ENCODE results near the gene DSTYK. TPM values are rescaled to one million over a fixed set of nuclear protein-coding genes. Genes with fewer than 3 reads are reported as not detected.

Gene DSTYK
- polyA plus RNA-seq, 3 donors from 2014 or later = 2.9 to 8.3 (median 3.6) TPM

DNA sequence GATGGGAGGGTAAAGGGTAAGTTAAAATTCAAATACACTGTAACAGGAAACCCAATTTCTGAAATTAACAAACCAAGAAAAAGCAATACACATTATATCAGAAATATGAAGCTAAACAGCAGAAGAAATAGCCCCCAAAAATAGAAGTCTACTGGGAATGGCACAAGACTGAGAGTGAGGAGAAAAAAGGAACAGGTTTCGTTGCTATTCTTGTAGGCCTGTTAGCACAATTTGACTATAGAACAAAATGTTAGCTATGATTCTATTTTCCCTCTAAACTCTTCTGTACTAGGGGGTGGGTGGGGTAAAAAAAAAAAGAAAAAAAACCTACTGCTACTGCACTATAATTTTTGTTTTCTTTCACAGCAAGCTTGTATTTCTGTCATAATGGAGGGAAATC is 102.2 kb downstream of the DSTYK start:
- peaks cover 12 to 41% (median 20%) of the 10 kb centered on the region in 3 donors for H3K36me3 Mint-ChIP-seq

DNA sequence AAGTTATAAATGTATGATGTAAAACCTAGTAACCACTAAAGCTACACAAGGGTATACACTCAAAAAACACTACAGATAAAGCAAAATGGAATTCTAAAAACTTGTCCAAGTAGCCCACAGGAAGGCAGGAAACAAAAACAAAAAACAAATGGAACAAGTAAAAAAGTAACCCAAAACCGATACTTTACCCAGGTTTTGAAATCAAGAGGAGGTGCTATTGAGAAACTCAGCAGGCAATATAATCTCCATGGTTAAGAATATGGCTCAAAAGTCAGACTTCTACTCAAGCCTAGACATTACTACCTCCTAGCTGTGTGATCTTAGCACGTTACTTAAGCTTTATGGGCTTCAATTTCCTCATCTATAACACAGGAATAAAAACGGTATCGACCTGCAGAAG is 103.0 kb downstream of the DSTYK start:
- Mint-ChIP-seq H3K36me3 (peaks cover 17 to 46% (median 24%) of the 10 kb centered on the region in 3 donors), H3K4me1 (peaks cover 10 to 13% of the 10 kb centered on the region in 2 donors), H3K4me3 (no peak overlapping the region), H3K9me3 (no peaks in the 10 kb centered on the region), H3K27ac (peak overlapping the region in 4 of 6 donors; percentile 1 to 56 (median 46)), H3K27me3 (ENCODE audit: low read depth in 3 of 3) (peaks cover 0 to 2% (median 0%) of the 10 kb centered on the region in 3 donors)
- DNase-seq = no peak

More for the DNA sequence above, 102.2 kb downstream of the DSTYK start:
- no peak for DNase-seq
- peaks cover 10 to 13% of the 10 kb centered on the region in 2 donors for H3K4me1 Mint-ChIP-seq
- no peaks in the 10 kb centered on the region for H3K9me3 Mint-ChIP-seq
- peaks cover 0 to 2% (median 0%) of the 10 kb centered on the region in 3 donors for H3K27me3 Mint-ChIP-seq (ENCODE audit: low read depth in 3 of 3)
- no peak overlapping the region for H3K4me3 Mint-ChIP-seq
- H3K27ac Mint-ChIP-seq = peak overlapping the region in 2 of 6 donors; percentile 25 to 31

DNA sequence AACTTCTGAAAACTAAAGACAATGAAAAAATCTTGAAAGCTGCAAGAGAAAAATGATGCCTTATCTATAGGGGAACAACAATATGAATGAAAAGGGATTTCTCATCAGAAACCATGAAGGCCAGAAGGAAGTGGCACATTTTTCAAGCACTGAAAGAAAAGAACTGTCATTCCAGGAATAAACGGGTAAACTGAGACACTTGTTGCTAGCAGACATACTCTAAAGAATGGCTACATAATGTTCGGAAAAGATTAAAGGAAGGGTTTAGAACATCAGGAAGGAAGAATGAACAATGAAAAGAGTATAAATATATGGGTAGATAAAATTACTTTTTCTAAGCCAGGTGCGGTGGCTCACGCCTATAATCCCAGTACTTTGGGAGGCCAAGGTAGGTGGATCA is 104.2 kb downstream of the DSTYK start:
- Mint-ChIP-seq H3K4me3 (no peak overlapping the region), H3K4me1 (peaks cover 10 to 13% of the 10 kb centered on the region in 2 donors), H3K36me3 (peaks cover 22 to 48% (median 26%) of the 10 kb centered on the region in 3 donors), H3K27ac (no peak overlapping the region), H3K27me3 (ENCODE audit: low read depth in 3 of 3) (peaks cover 0 to 2% (median 0%) of the 10 kb centered on the region in 3 donors), H3K9me3 (no peaks in the 10 kb centered on the region)
- no peak for DNase-seq

DNA sequence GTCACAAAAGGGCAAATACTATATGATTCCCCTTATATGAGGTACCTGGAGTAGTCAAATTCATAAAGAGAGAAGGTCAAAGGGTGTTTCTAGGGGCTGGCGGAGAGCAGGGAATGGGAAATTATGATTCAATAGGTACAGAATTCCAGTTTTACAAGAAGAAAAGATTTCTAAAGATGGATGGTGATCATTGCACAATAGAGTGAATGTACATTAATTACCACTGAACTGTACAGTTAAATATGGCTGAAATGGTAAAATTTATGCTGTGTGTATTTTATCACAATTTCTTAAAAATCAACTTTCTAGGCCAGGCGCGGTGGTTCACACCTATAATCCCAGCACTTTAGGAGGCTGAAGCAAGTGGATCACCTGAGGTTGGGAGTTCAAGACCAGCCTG is 109.1 kb downstream of the DSTYK start:
- peaks cover 8 to 11% of the 10 kb centered on the region in 2 donors for H3K4me1 Mint-ChIP-seq
- DNase-seq = no peak

DNA sequence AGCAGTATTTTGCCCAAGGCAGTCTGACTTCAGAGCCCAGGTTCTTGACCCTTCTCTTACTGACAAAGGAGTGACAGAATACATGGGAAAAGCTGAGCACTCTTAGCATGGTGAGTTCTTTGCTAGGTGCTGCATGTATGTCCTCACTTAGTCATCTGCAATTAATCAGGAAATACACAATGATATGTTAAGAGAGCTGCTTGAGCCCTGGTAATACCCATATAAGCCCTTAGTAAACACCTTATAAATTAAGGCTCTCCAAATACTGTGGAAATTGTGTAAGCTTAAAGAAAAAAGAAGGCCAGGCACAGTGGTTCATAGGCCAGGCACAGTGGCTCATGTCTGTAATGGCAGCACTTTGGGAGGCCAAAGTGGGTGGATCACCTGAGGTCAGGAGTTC is 113.3 kb downstream of the DSTYK start:
- no peaks in the 10 kb centered on the region for H3K27me3 Mint-ChIP-seq (ENCODE audit: low read depth in 3 of 3)
- DNase-seq = no peak
- no peaks in the 10 kb centered on the region for H3K4me1 Mint-ChIP-seq
- peaks cover 33 to 86% (median 51%) of the 10 kb centered on the region in 3 donors for H3K36me3 Mint-ChIP-seq
- H3K9me3 Mint-ChIP-seq = no peaks in the 10 kb centered on the region
- no peak overlapping the region for H3K27ac Mint-ChIP-seq
- no peak overlapping the region for H3K4me3 Mint-ChIP-seq

More for the DNA sequence above, 109.1 kb downstream of the DSTYK start:
- Mint-ChIP-seq H3K9me3 (no peaks in the 10 kb centered on the region), H3K27ac (no peak overlapping the region), H3K27me3 (ENCODE audit: low read depth in 3 of 3) (peaks cover 0 to 2% (median 0%) of the 10 kb centered on the region in 3 donors), H3K4me3 (no peak overlapping the region), H3K36me3 (peaks cover 24 to 80% (median 44%) of the 10 kb centered on the region in 3 donors)

DNA sequence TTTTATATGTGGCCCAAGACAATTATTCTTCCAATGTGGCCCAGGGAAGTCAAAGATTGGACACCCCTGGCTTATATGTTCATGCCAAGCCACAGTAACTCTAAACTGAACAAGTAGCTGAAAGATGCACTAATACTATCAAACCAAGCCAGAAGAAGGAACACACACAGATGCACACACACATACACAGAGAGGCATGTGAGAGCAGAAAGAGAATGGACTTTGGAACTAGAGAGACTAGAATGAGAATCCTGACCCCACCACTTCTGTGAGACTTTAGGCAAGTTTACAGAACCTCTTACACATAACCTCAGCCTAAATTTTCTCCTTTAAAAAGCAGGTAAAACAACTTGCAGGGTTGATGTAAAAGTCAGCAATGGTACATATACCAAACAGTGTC is 116.1 kb downstream of the DSTYK start:
- H3K27ac Mint-ChIP-seq = no peak overlapping the region
- no peak for DNase-seq
- peaks cover 26 to 81% (median 48%) of the 10 kb centered on the region in 3 donors for H3K36me3 Mint-ChIP-seq
- H3K4me3 Mint-ChIP-seq = no peak overlapping the region
- H3K4me1 Mint-ChIP-seq = peaks cover 0 to 4% of the 10 kb centered on the region in 2 donors
- no peaks in the 10 kb centered on the region for H3K27me3 Mint-ChIP-seq (ENCODE audit: low read depth in 3 of 3)
- no peaks in the 10 kb centered on the region for H3K9me3 Mint-ChIP-seq

Other genes with a start within 250 kb of the DSTYK start
- not detected for gene CNTN2, start 168.5 kb downstream of the DSTYK start, polyA plus RNA-seq
- gene TMEM81, start 127.2 kb downstream of the DSTYK start, polyA plus RNA-seq = under 1 TPM; 0.24 to 0.79 (median 0.40) TPM
- 10 to 100 TPM; 11.2 to 20.1 (median 15.5) TPM for gene RBBP5, start 89.7 kb downstream of the DSTYK start, polyA plus RNA-seq
- gene TMCC2, start 16.2 kb upstream of the DSTYK start, polyA plus RNA-seq = 1 to 10 TPM in 1 of 3 donors, under 1 TPM in 1, not detected in 1; 0.50 to 1.1 TPM
- gene NUAK2, start 110.0 kb upstream of the DSTYK start, polyA plus RNA-seq = 10 to 100 TPM in 1 of 3 donors, 1 to 10 TPM in 2; 6.3 to 26.4 (median 6.6) TPM
- not detected for gene KLHDC8A, start 145.2 kb upstream of the DSTYK start, polyA plus RNA-seq
- gene LEMD1, start 210.4 kb upstream of the DSTYK start, polyA plus RNA-seq = not detected
- not detected for gene BLACAT1, start 244.3 kb upstream of the DSTYK start, polyA plus RNA-seq